Thymus (tissue), 11 donors: ENCODE data around the gene ATCAY. TPM values are rescaled to one million over a fixed set of nuclear protein-coding genes. Genes with fewer than 3 reads are reported as not detected.
A peak's percentile ranks its signal among the peaks of the same experiment; 100 is the strongest.

Experiments used
- DNase-seq, 9 donors: peaks; one replicate each; pipeline ENCODE4 v3.0.0-alpha.2; 2013; ENCODE audit warnings: low spot score in 9 of 9, low read depth in 6 of 9, missing footprints in 1 of 9
- H3K27ac ChIP-seq, 2 donors: one replicate each; pipeline ENCODE4 v1.5.1; 2013; ENCODE audit warnings: control low read depth in 1 of 2, low read depth in 1 of 2, low read length in 1 of 2, mild to moderate bottlenecking in 1 of 2, moderate library complexity in 1 of 2
- H3K27me3 ChIP-seq, 2 donors: one replicate each; pipeline ENCODE4 v1.5.1; 2013; ENCODE audit warnings: low read length in 1 of 2; ENCODE audit not compliant: control insufficient read depth in 2 of 2, insufficient read depth in 1 of 2
- H3K36me3 ChIP-seq, 2 donors: one replicate each; pipeline ENCODE4 v1.5.1; 2013; ENCODE audit warnings: low read length in 1 of 2, mild to moderate bottlenecking in 1 of 2, moderate library complexity in 1 of 2; ENCODE audit not compliant: control insufficient read depth in 2 of 2, insufficient read depth in 2 of 2
- H3K4me1 ChIP-seq, 2 donors: one replicate each; pipeline ENCODE4 v1.5.1; 2013; ENCODE audit warnings: low read length in 2 of 2; ENCODE audit not compliant: control insufficient read depth in 2 of 2, insufficient read depth in 2 of 2
- H3K4me3 ChIP-seq, 2 donors: one replicate each; pipeline ENCODE4 v1.5.1; 2013; ENCODE audit warnings: low read length in 2 of 2, control low read depth in 1 of 2, mild to moderate bottlenecking in 1 of 2
- H3K9me3 ChIP-seq, 2 donors: one replicate each; pipeline ENCODE4 v1.5.1; 2013; ENCODE audit warnings: low read length in 1 of 2, mild to moderate bottlenecking in 1 of 2; ENCODE audit not compliant: control insufficient read depth in 2 of 2, insufficient read depth in 1 of 2
- WGBS: extraction: QIAGEN DNeasy Blood & Tissue Kit; methylation state at CpG from one replicate; pipeline ENCODE4 v1.1.7; 2013; 5-methylcytosine and 5-hydroxymethylcytosine counted together
- polyA plus RNA-seq: library from polyadenylated mRNA; stranded (reverse); fragments of 200-250 nt; gene quantifications from one replicate; pipeline ENCODE4 v1.2.3, GENCODE V29; 2013
- total RNA-seq: library from RNA; stranded (reverse); fragments of 120-200 nt; gene quantifications from one replicate; pipeline ENCODE4 v1.2.4, GENCODE V29; 2013
- donor health status: healthy.

ATCAY gene
- total and polyA plus RNA-seq, 2 donors: 0.09 TPM

DNA sequence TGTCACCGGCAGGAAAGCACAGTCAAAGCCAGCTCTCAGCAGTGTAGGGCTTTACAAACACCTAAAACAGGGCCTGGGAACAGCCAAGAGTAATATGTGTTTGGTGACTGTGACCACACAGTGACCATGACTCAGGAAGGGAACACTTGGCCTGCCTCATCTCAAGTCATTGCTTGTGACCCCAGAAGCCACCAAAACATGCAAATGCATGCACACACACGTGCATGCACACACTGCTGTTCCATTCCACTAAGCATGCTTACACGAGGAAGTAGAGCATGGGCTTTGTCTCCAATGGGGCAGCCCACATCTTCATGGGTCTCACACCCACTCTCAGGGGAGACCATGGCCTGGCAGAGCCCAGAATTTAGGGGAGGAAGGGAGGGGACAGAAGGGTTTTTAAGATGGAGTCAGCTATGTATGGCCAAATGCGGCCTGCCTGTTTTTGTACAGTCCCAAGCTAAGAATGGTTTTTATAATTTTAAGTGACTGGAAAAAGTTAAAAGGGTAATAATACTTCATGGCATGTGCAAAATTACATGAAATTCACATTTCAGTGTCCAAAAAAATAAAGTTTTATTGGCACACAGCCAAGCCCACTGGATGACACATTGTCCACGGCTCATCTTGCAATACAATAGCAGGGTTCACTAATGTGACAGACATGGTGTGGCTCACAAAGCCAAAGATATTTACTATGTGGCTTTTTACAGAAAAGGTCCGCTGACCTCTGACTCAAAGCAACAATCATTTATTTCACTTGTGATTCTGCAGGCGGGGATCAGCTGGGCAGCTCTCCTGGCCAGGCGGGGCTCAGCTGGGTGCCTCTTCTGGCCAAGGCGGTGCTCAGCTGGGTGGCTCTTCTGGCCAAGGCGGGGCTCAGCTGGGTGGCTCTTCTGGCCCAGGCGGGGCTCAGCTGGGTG is 29.0 kb upstream of the ATCAY start:
- H3K27ac ChIP-seq: no peak overlapping the region
- no peak overlapping the region for H3K4me3 ChIP-seq
- H3K36me3 ChIP-seq: no peaks in the 10 kb centered on the region
- H3K9me3 ChIP-seq: peaks cover 3 to 18% of the 10 kb centered on the region in 2 donors
- H3K4me1 ChIP-seq: no peaks in the 10 kb centered on the region
- H3K27me3 ChIP-seq: no peaks in the 10 kb centered on the region
- DNase-seq: no peak
- 95% methylated on average over 11 of the region's 11 CpGs for WGBS

DNA sequence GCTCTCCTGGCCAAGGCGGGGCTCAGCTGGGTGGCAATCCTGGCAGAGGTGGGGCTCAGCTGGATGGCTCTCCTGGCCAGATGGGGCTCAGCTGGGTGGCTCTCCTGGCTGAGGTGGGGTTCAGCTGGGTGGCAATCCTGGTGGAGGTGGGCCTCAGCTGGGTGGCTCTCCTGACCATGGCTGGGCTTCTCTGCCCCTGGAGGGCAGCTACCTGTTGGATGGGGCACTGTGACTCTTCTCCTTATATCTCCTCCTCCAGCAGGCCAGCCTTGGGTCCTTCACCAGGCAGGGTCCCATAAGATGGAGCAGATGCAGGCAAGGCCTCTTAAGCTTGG is 28.3 kb upstream of the ATCAY start:
- H3K4me3 ChIP-seq: no peak overlapping the region
- no peak for DNase-seq
- no peaks in the 10 kb centered on the region for H3K36me3 ChIP-seq
- H3K27ac ChIP-seq: no peak overlapping the region
- no peaks in the 10 kb centered on the region for H3K4me1 ChIP-seq
- 96% methylated on average over 1 of the region's 1 CpG for WGBS
- no peaks in the 10 kb centered on the region for H3K27me3 ChIP-seq
- peaks cover 3 to 18% of the 10 kb centered on the region in 2 donors for H3K9me3 ChIP-seq

DNA sequence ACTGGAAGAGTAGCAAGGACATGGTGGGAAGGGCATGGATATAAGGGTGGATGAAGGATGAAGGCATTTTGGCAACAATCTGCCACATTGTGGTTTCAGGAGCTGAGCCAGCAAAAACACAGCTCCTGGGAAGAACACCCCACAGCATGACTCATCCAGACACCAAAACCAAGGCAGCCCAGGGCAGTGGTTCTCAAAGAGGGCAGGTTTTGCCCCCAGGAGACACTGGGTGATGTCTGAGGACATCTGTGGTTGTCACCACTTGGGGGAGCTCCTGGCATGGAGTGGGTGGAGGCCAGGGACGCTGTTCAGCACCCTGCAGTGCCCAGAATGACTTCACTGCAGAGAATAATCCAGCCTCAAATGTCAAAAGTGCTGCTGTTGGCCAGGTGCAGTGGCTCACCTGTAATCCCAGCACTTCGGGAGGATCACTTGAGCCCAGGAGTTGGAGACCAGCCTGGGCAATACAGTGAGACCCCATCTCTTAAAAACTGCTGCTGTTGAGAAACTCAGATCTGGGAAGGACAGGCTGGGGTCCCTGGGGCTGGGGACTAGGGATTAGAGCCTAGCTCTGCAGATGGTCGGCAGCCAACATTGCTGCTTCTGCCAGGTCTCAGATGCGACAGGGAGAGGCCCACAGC is 27.8 kb upstream of the ATCAY start:
- peak in 1 of 9 donors; percentile 23 for DNase-seq
- H3K4me1 ChIP-seq: no peaks in the 10 kb centered on the region
- H3K4me3 ChIP-seq: no peak overlapping the region
- H3K36me3 ChIP-seq: no peaks in the 10 kb centered on the region
- WGBS: 86% methylated on average over 4 of the region's 4 CpGs
- peaks cover 3 to 18% of the 10 kb centered on the region in 2 donors for H3K9me3 ChIP-seq
- H3K27me3 ChIP-seq: no peaks in the 10 kb centered on the region
- no peak overlapping the region for H3K27ac ChIP-seq

DNA sequence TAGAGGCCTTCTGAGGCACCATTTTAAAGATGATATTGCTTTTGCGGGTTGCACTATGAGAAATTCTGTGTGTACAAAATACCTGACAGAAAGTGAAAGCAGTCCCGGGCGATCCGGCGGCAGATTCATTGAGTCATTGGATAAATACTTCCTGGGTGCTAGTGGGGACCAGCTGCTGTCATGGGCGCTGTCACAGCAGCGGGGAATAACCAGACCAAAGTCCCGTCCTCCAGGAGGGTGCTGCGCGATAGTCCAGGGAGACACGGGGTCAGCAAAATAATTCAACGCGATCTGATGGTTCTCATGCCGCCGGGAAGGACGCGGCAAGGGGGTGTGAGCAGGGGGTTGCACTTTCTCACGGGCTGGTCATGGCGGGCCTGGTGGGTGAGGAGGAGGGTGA is 25.2 kb upstream of the ATCAY start:
- Histone ChIP-seq H3K27me3 (no peaks in the 10 kb centered on the region), H3K27ac (no peak overlapping the region), H3K4me1 (no peaks in the 10 kb centered on the region), H3K4me3 (no peak overlapping the region), H3K36me3 (no peaks in the 10 kb centered on the region), H3K9me3 (peaks cover 3 to 18% of the 10 kb centered on the region in 2 donors)
- DNase-seq: no peak
- 92% methylated on average over 19 of the region's 19 CpGs for WGBS

DNA sequence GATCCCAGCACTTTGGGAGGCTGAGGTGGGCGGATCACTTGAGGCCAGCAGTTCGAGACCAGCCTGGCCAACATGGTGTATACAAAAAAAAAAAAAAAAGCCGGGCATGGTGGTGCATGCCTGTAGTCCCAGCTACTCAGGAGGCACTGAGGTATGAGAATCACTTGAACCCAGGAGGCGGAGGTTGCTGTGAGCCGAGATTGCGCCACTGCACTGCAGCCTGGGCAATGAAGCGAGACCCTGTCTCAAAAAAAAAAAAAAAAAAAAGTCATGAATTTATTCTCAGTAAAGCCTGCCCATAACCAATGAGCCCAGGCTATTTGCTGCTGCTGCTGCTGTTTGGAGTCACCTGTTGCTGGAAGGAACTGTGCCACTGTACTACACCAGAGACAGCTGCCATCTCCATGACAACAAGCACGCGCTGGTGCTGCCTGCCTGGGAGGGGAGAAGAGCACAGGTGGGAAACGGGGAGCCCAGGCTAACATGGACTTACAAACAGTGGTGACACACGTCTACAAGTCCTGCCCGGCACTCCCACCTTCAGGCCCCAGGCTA is 23.0 kb upstream of the ATCAY start:
- H3K4me1 ChIP-seq: no peaks in the 10 kb centered on the region
- WGBS: 75% methylated on average over 12 of the region's 12 CpGs
- H3K4me3 ChIP-seq: no peak overlapping the region
- H3K9me3 ChIP-seq: peaks cover 0 to 3% of the 10 kb centered on the region in 2 donors
- H3K27ac ChIP-seq: no peak overlapping the region
- peak in 2 of 9 donors; percentile 21 to 27 for DNase-seq
- no peaks in the 10 kb centered on the region for H3K27me3 ChIP-seq
- H3K36me3 ChIP-seq: no peaks in the 10 kb centered on the region

DNA sequence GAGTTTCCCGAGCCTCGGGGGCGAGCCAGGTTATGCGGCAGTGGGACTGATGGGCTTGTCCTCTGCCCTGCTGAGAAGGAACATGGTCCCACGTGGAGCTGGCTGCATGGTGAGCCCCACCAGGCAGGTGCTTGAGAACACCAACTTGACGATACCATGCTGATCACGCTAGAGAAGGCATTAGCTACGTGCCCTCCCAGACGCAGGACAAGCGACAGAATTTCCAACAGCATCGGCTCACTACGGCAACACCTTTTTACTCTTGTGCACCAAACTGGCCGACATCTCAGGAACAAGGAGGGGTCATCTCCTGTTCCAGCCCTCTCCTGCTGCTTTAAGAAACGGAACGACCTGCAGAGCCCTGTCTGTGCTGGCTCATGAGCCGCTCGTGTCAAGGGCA is 20.0 kb upstream of the ATCAY start:
- DNase-seq: no peak
- H3K36me3 ChIP-seq: no peaks in the 10 kb centered on the region
- H3K4me1 ChIP-seq: no peaks in the 10 kb centered on the region
- no peak overlapping the region for H3K4me3 ChIP-seq
- peaks cover 0 to 2% of the 10 kb centered on the region in 2 donors for H3K27me3 ChIP-seq
- H3K27ac ChIP-seq: no peak overlapping the region
- H3K9me3 ChIP-seq: no peaks in the 10 kb centered on the region
- WGBS: 93% methylated on average over 17 of the region's 17 CpGs

DNA sequence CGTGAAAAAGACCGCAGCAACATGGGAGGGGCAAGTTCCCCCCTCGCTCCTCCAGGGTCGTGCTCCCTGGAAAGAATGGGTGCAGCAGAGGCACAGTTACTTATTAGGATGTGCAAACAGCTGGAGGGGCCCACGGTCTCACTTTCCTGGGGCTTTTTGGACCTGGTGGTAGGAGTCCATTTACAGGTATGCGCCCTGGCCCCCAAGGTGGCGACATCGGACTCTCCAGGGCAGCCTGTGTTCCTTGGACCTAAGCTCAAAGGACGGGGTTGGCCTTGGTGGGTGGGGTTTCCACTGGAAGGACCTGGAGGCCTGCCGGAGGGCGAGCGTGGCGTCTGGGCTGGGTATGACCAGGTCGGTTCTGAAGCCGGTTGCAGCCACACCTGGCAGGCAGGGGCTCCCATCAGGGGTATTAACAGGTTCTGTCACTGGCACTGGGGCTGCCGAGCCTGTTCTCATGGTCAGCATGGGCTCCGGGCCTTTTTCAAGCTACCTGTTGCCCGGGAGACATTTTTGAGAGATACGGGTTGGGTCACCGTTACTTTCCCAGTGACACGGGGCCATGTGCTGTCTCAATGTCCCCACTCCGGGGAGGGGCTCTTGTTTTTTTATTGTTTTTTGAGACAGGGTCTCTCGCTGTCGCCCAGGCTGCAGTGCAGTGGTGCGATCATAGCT is 17.5 kb upstream of the ATCAY start:
- no peaks in the 10 kb centered on the region for H3K9me3 ChIP-seq
- no peak for DNase-seq
- H3K27me3 ChIP-seq: peaks cover 12 to 21% of the 10 kb centered on the region in 2 donors
- no peaks in the 10 kb centered on the region for H3K4me1 ChIP-seq
- H3K36me3 ChIP-seq: no peaks in the 10 kb centered on the region
- H3K4me3 ChIP-seq: no peak overlapping the region
- 89% methylated on average over 25 of the region's 25 CpGs for WGBS
- H3K27ac ChIP-seq: no peak overlapping the region

DNA sequence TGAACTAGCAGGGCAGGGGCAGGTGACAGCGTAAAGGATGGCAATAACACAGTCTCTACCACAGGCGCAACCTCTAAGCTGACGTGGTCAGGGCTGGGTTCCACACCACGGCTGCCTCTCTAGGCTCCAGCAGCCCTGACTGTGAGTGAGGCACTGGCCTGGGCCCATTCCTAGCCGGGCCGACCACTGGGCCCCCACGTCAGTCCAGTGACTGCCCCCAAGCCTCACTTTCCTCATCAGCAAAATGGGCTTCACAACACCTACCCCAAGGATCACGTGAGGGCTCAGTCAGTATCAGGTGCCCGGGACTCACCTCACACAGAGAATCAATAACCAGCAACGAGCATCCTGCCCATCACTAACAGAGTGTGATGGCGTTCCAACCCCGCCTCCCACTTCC is 16.8 kb upstream of the ATCAY start:
- Histone ChIP-seq H3K27me3 (peaks cover 18 to 28% of the 10 kb centered on the region in 2 donors), H3K4me3 (no peak overlapping the region), H3K4me1 (no peaks in the 10 kb centered on the region), H3K36me3 (no peaks in the 10 kb centered on the region), H3K27ac (no peak overlapping the region), H3K9me3 (no peaks in the 10 kb centered on the region)
- DNase-seq: no peak
- 80% methylated on average over 12 of the region's 12 CpGs for WGBS
